H1 (cell line): ENCODE results near the gene TTC3. TPM values are rescaled to one million over a fixed set of nuclear protein-coding genes. Genes with fewer than 3 reads are reported as not detected.

Experiments
- ASH2L ChIP-seq: fragments of 200-600, 300-600 bp; sonication (generic); IDR thresholded peaks from one replicate; pipeline ENCODE4 v1.7.1; 2017; ENCODE audit warnings: low read length
- CTCF ChIP-seq, 3 experiments: IDR thresholded peaks; 1 replicate in 2 of 3; 2 replicates in 1 of 3; pipeline versions ENCODE4 v1.5.1 to v1.6.1; 2011; ENCODE audit warnings: low read length in 3 of 3, mild to moderate bottlenecking in 3 of 3, inconsistent platforms in 2 of 3, low read depth in 1 of 3, moderate library complexity in 1 of 3; ENCODE audit not compliant: insufficient read depth in 1 of 3; ENCODE audit errors: control extremely low read depth in 1 of 3
- GABPA ChIP-seq: IDR thresholded peaks from 2 replicates; pipeline ENCODE4 v1.6.1; 2011; ENCODE audit warnings: mild to moderate bottlenecking, low read length, moderate library complexity, borderline replicate concordance; ENCODE audit not compliant: insufficient read depth
- HDAC6 ChIP-seq: IDR thresholded peaks from one replicate; pipeline ENCODE4 v1.7.1; 2012; ENCODE audit warnings: low read depth, mild to moderate bottlenecking, inconsistent platforms, low read length, moderate library complexity
- POLR2A ChIP-seq, 2 experiments: IDR thresholded peaks; 1 replicate in 1 of 2; 2 replicates in 1 of 2; pipeline ENCODE4 v1.6.1; 2011; ENCODE audit warnings: low read depth in 2 of 2, low read length in 2 of 2, mild to moderate bottlenecking in 2 of 2; ENCODE audit errors: control extremely low read depth in 1 of 2
- SP2 ChIP-seq: IDR thresholded peaks from 2 replicates; pipeline ENCODE4 v1.6.1; 2012; ENCODE audit warnings: mild to moderate bottlenecking, low read length, inconsistent platforms
- TCF12 ChIP-seq: IDR thresholded peaks from 2 replicates; pipeline ENCODE4 v1.6.1; 2011; ENCODE audit warnings: low read depth, mild to moderate bottlenecking, low read length
- polyA plus RNA-seq, 7 experiments: library from polyadenylated mRNA; depleted of rRNA in 3 of 7; stranded (reverse) in 5 of 7; unstranded in 2 of 7; fragments of >200 nt in 5 of 7; fragments of 200-250 nt in 2 of 7; gene quantifications; 1 replicate in 5 of 7; 2 replicates in 1 of 7; 4 replicates in 1 of 7; pipeline versions ENCODE4 v1.2.1 to v1.2.3, GENCODE V29; 2011 to 2013; ENCODE audit warnings: missing spikeins in 2 of 7, mixed read lengths in 2 of 7
- total RNA-seq: library from RNA; stranded (reverse); fragmentation: NEBNext Ultra II Directional; extraction: Animal tissue kit (Norgen Biotek cat#: 25700); gene quantifications from 2 replicates; pipeline ENCODE4 v1.2.1, GENCODE V29; 2021

The TTC3 gene
- total and polyA plus RNA-seq, 2 of the 8 experiments (the other 6 are each of a cell fraction or from before 2014, with no cell fraction given), result 11.0 to 36.2 TPM

DNA sequence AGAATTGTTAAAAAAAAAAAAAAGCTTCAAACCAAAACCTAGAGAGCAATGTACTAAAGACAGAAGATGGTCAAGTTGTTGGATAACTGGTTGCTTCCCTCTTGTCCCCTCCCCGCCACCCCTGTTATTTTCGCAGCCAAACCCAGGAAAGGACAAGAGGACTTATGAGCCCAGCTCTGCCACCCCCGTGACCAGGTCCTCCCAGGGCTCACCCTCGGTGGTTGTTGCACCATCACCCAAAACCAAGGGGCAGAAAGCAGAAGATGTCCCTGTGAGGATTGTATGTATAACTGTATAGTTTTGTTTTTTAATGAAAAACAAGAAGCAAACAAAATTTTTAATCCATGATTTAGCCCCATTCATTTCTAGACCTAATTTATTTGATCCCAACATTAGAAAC lies 124.7 kb downstream of the TTC3 start (continued):
- TF ChIP-seq SP2, result no peak
- no peak for TF ChIP-seq ASH2L
- TF ChIP-seq CTCF (IDR thresholded peaks at IDR 0.05; ENCODE audit: control extremely low read depth in 1 of 3, insufficient read depth in 1 of 3, low read depth in 1 of 3, low read length in 3 of 3), result no peak
- no peak for TF ChIP-seq TCF12
- TF ChIP-seq HDAC6, result no peak
- TF ChIP-seq POLR2A (IDR thresholded peaks at IDR 0.05; ENCODE audit: control extremely low read depth in 1 of 2, low read depth in 2 of 2, low read length in 2 of 2), result no peak
- TF ChIP-seq GABPA, result no peak
- TF ChIP-seq, all 59 proteins: peak for 0
